MM.1S (cell line): Measurements from ENCODE around the gene CYP27C1.

ENCODE experiments used
- DNase-seq: peaks from one replicate; pipeline ENCODE4 v3.0.0-alpha.2; 2015
- H2AFZ ChIP-seq: fragments of 300-600 bp; sonication (generic); 2 replicates; pipeline ENCODE4 v1.6.0; 2016; ENCODE audit warnings: antibody characterized with exemption, low read length
- H3F3A ChIP-seq: fragments of 300-600 bp; sonication (generic); 2 replicates; pipeline ENCODE4 v1.6.1; 2016; ENCODE audit warnings: mild to moderate bottlenecking, antibody characterized with exemption, low read length, moderate library complexity, mixed read lengths; ENCODE audit not compliant: insufficient read depth
- H3K27ac ChIP-seq: fragments of 300-600 bp; sonication (generic); 2 replicates; pipeline ENCODE4 v1.5.1; 2016; ENCODE audit warnings: mild to moderate bottlenecking, low read length
- H3K27me3 ChIP-seq: fragments of 300-600 bp; sonication (generic); replicated peaks from 2 replicates; pipeline ENCODE4 v1.6.0; 2016; ENCODE audit warnings: low read length; ENCODE audit not compliant: insufficient read depth
- H3K36me3 ChIP-seq: fragments of 300-600 bp; sonication (generic); replicated peaks from 2 replicates; pipeline ENCODE4 v1.6.1; 2016; ENCODE audit warnings: mild to moderate bottlenecking, low read length, mixed read lengths; ENCODE audit not compliant: insufficient read depth
- H3K4me1 ChIP-seq: fragments of 300-600 bp; sonication (generic); 2 replicates; pipeline ENCODE4 v1.6.1; 2016; ENCODE audit warnings: low read length, mixed read lengths
- H3K4me2 ChIP-seq: fragments of 300-600 bp; sonication (generic); 2 replicates; pipeline ENCODE4 v1.6.0; 2016; ENCODE audit warnings: low read depth, low read length
- H3K4me3 ChIP-seq: fragments of 300-600 bp; sonication (generic); 2 replicates; pipeline ENCODE4 v1.5.1; 2016; ENCODE audit warnings: low read length, mixed read lengths
- H3K79me2 ChIP-seq: fragments of 300-600 bp; sonication (generic); 2 replicates; pipeline ENCODE4 v1.6.1; 2016; ENCODE audit warnings: mixed run types, low read length, mixed read lengths
- H3K9ac ChIP-seq: fragments of 300-600 bp; sonication (generic); 2 replicates; pipeline ENCODE4 v1.6.1; 2016; ENCODE audit warnings: low read length, mixed read lengths
- H3K9me2 ChIP-seq: fragments of 300-600 bp; sonication (generic); replicated peaks from 2 replicates; pipeline ENCODE4 v1.6.1; 2016; ENCODE audit warnings: mild to moderate bottlenecking, low read length, mixed read lengths; ENCODE audit not compliant: insufficient read depth
- H3K9me3 ChIP-seq: fragments of 300-600 bp; sonication (generic); replicated peaks from 2 replicates; pipeline ENCODE4 v1.6.1; 2016; ENCODE audit warnings: mild to moderate bottlenecking, low read length, mixed read lengths; ENCODE audit not compliant: insufficient read depth
- H4K20me1 ChIP-seq: fragments of 300-600 bp; sonication (generic); 2 replicates; pipeline ENCODE4 v1.6.1; 2016; ENCODE audit warnings: mild to moderate bottlenecking, low read length, moderate library complexity, mixed read lengths; ENCODE audit not compliant: insufficient read depth
- EZH2 ChIP-seq: fragments of 300-600 bp; sonication (generic); optimal IDR thresholded peaks from 2 replicates; pipeline ENCODE3; 2017; ENCODE audit warnings: low read depth, mild to moderate bottlenecking, antibody characterized with exemption, low read length, mixed read lengths
- EZH2phosphoT487 ChIP-seq: fragments of 300-600 bp; sonication (generic); IDR thresholded peaks from 2 replicates; pipeline ENCODE4 v1.6.1; 2018; ENCODE audit warnings: antibody characterized with exemption, low read length
- TF ChIP-seq, protein P1 (sequence below): fragments of 300-600 bp; sonication (generic); IDR thresholded peaks from 2 replicates; pipeline ENCODE4 v1.5.1; 2016; ENCODE audit warnings: antibody characterized with exemption, low read length, mixed read lengths

Gene CYP27C1

DNA sequence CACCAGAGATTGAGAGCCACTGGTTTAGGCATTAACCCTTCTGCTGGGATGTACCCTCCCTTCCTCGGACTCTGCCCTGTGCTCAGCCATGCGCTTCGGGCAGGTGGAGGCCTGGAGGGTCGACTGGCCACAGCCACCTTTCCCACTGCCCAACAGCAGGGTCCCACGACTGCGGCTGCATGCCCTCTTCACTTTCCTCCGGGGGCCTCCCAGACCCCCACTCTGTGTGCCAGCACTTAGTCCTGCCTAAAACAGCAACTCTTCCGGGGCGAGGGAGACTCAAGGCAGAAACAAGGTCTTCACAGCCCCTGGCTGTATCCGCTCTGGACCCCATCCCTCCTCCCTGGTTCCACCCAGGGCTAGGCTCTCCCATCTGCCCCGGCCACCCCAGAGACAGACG is 81.8 kb downstream of the CYP27C1 start:
- Histone ChIP-seq H3K4me1 (no peaks in the 10 kb centered on the region), H3K9me3 (no peaks in the 10 kb centered on the region; the same call in 1 of the 2 replicates), H3K36me3 (no peaks in the 10 kb centered on the region), H3F3A (no peaks in the 10 kb centered on the region), H4K20me1 (no peaks in the 10 kb centered on the region), H3K4me2 (no peak overlapping the region), H3K4me3 (no peak overlapping the region), H2AFZ (no peak overlapping the region), H3K9ac (no peak overlapping the region), H3K9me2 (no peaks in the 10 kb centered on the region), H3K27me3 (no peaks in the 10 kb centered on the region), H3K79me2 (no peaks in the 10 kb centered on the region), H3K27ac (no peak overlapping the region)
- no peak for DNase-seq
- no peak for TF ChIP-seq EZH2phosphoT487
- TF ChIP-seq, protein P1, sequence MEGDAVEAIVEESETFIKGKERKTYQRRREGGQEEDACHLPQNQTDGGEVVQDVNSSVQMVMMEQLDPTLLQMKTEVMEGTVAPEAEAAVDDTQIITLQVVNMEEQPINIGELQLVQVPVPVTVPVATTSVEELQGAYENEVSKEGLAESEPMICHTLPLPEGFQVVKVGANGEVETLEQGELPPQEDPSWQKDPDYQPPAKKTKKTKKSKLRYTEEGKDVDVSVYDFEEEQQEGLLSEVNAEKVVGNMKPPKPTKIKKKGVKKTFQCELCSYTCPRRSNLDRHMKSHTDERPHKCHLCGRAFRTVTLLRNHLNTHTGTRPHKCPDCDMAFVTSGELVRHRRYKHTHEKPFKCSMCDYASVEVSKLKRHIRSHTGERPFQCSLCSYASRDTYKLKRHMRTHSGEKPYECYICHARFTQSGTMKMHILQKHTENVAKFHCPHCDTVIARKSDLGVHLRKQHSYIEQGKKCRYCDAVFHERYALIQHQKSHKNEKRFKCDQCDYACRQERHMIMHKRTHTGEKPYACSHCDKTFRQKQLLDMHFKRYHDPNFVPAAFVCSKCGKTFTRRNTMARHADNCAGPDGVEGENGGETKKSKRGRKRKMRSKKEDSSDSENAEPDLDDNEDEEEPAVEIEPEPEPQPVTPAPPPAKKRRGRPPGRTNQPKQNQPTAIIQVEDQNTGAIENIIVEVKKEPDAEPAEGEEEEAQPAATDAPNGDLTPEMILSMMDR: no peak
- no peak for TF ChIP-seq EZH2

DNA sequence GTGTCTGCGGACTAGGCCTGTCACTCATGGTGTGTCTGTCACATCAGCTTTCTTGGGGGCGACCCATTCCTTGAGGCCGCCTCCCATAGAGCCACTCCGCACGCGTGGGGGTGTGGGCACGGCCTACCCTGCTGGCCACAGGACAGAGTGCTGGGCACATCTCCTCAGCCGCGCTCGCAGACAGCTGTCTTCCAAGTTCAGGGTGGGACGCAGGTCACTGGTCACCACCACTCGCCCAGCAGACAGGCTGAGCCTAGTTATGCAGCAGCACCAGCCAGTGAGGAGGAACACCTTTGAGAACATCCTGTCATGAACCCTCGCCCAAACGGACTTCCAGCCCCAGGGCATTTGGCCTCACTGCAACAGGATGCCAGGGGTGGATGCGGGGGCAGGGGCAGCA is 82.4 kb downstream of the CYP27C1 start:
- H4K20me1 ChIP-seq: no peaks in the 10 kb centered on the region
- no peak for DNase-seq
- H3K4me3 ChIP-seq: no peak overlapping the region
- H3K36me3 ChIP-seq: no peaks in the 10 kb centered on the region
- H3F3A ChIP-seq: no peaks in the 10 kb centered on the region
- no peak overlapping the region for H3K27ac ChIP-seq
- no peak overlapping the region for H3K4me2 ChIP-seq
- TF ChIP-seq EZH2phosphoT487: no peak
- TF ChIP-seq EZH2: no peak
- TF ChIP-seq, protein P1: no peak
- no peaks in the 10 kb centered on the region for H3K79me2 ChIP-seq
- no peaks in the 10 kb centered on the region for H3K4me1 ChIP-seq
- no peak overlapping the region for H3K9ac ChIP-seq
- H3K27me3 ChIP-seq: no peaks in the 10 kb centered on the region
- H2AFZ ChIP-seq: no peak overlapping the region
- H3K9me2 ChIP-seq: no peaks in the 10 kb centered on the region
- H3K9me3 ChIP-seq: no peaks in the 10 kb centered on the region; the same call in 1 of the 2 replicates

DNA sequence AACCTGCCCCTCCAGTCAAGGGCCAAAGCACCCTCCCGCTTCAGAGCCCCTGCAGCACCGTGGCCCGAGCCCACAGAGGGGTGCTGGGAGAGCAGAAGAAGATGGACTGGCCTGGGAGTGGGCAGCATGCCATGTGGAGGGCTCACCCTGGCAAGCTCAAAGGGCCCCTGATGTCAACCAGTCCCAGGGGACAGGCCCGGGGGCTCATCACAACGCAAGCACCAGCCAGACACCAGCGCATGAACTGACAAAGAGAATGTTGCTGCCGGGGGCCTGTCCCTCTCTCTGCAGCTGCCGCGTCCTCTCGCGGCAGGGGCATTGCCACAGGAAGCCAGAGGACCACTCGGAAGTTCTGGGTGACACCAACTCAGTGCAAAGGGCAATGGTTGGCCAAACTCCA is 82.9 kb downstream of the CYP27C1 start:
- H3K9me3 ChIP-seq: no peaks in the 10 kb centered on the region; the same call in 1 of the 2 replicates
- H2AFZ ChIP-seq: no peak overlapping the region
- no peaks in the 10 kb centered on the region for H3F3A ChIP-seq
- H3K36me3 ChIP-seq: no peaks in the 10 kb centered on the region
- no peaks in the 10 kb centered on the region for H3K27me3 ChIP-seq
- TF ChIP-seq EZH2: no peak
- TF ChIP-seq, protein P1: no peak
- TF ChIP-seq EZH2phosphoT487: no peak
- H3K4me2 ChIP-seq: no peak overlapping the region
- no peak overlapping the region for H3K4me3 ChIP-seq
- H4K20me1 ChIP-seq: no peaks in the 10 kb centered on the region
- no peak overlapping the region for H3K27ac ChIP-seq
- no peaks in the 10 kb centered on the region for H3K4me1 ChIP-seq
- H3K9ac ChIP-seq: no peak overlapping the region
- H3K9me2 ChIP-seq: no peaks in the 10 kb centered on the region
- no peak for DNase-seq
- H3K79me2 ChIP-seq: no peaks in the 10 kb centered on the region
